PC-3 (cell line): ENCODE data around the gene EXD1. TPM values are rescaled to one million over a fixed set of nuclear protein-coding genes. Genes with fewer than 3 reads are reported as not detected.
"Not testable (repeated sequence)": the region's sequence is repeated elsewhere in the genome, so short reads cannot be mapped to it uniquely, and the experiment has no call there.

Experiments used
- ATAC-seq: fragments of 200-7000 bp; cut with Tn5 transposase; 2 replicates; pipeline ENCODE4 v1.9.1; 2020; ENCODE audit warnings: mild to moderate bottlenecking, moderate library complexity
- BruUV-seq: library from RNA; stranded (reverse); fragments of 400-500 nt; replicated peaks from 2 replicates; lab custom pipeline; 2021; lab: Mats Ljungman, UMichigan
- CTCF ChIA-PET: fragments of 300-600 bp; sonication (Branson Sonifier 250); formaldehyde crosslinking; loops from one replicate; lab custom pipeline; 2022; ENCODE audit warnings: antibody characterized with exemption; lab: Charles Lee
- POLR2A ChIA-PET: fragments of 300-600 bp; sonication (Branson Sonifier 250); formaldehyde crosslinking; loops from one replicate; lab custom pipeline; 2022; ENCODE audit warnings: antibody characterized with exemption; ENCODE audit not compliant: unreplicated experiment; lab: Charles Lee
- DNase-seq: peaks from one replicate; pipeline ENCODE4 v3.0.0-alpha.2; 2015
- H2AFZ ChIP-seq: fragments of 300-600 bp; sonication (generic); 2 replicates; pipeline ENCODE4 v1.6.0; 2016; ENCODE audit warnings: antibody characterized with exemption, low read length
- H3F3A ChIP-seq: fragments of 300-600 bp; sonication (generic); one replicate; pipeline ENCODE4 v1.6.0; 2017; ENCODE audit warnings: antibody characterized with exemption, low read length, control low read depth, mild to moderate bottlenecking; ENCODE audit not compliant: unreplicated experiment
- H3K27ac ChIP-seq: fragments of 300-600 bp; sonication (generic); 2 replicates; pipeline ENCODE4 v1.5.1; 2016; ENCODE audit warnings: mild to moderate bottlenecking, low read length
- H3K27me3 ChIP-seq: fragments of 300-600 bp; sonication (generic); 2 replicates; pipeline ENCODE4 v1.6.1; 2016; ENCODE audit warnings: low read length, mixed read lengths
- H3K36me3 ChIP-seq: fragments of 300-600 bp; sonication (generic); 2 replicates; pipeline ENCODE4 v1.6.1; 2016; ENCODE audit warnings: low read depth, mixed run types, low read length, mixed read lengths
- H3K4me1 ChIP-seq: fragments of 300-600 bp; sonication (generic); 2 replicates; pipeline ENCODE4 v1.5.1; 2016; ENCODE audit warnings: low read length; ENCODE audit not compliant: insufficient read depth
- H3K4me2 ChIP-seq: fragments of 300-600 bp; sonication (generic); 2 replicates; pipeline ENCODE4 v1.6.0; 2016; ENCODE audit warnings: low read length
- H3K4me3 ChIP-seq: fragments of 300-600 bp; sonication (generic); 2 replicates; pipeline ENCODE4 v1.5.1; 2016; ENCODE audit warnings: mild to moderate bottlenecking, low read length, mixed read lengths
- H3K79me2 ChIP-seq: fragments of 300-600 bp; sonication (generic); 2 replicates; pipeline ENCODE4 v1.6.1; 2017; ENCODE audit warnings: low read length, mixed read lengths
- H3K9ac ChIP-seq: fragments of 300-600 bp; sonication (generic); 2 replicates; pipeline ENCODE4 v1.6.0; 2016; ENCODE audit warnings: mild to moderate bottlenecking, low read length
- H3K9me2 ChIP-seq: fragments of 300-600 bp; sonication (generic); replicated peaks from 2 replicates; pipeline ENCODE4 v1.6.1; 2016; ENCODE audit warnings: mixed run types, low read length, mixed read lengths
- H3K9me3 ChIP-seq: fragments of 300-600 bp; sonication (generic); 2 replicates; pipeline ENCODE4 v1.6.1; 2016; ENCODE audit warnings: low read length, mixed read lengths
- H4K20me1 ChIP-seq: fragments of 300-600 bp; sonication (generic); 2 replicates; pipeline ENCODE4 v1.6.1; 2016; ENCODE audit warnings: low read length, mixed read lengths
- EZH2 ChIP-seq: fragments of 300-600 bp; sonication (generic); IDR thresholded peaks from one replicate; pipeline ENCODE4 v1.6.1; 2017; ENCODE audit warnings: antibody characterized with exemption, mild to moderate bottlenecking, low read length; ENCODE audit not compliant: unreplicated experiment
- EZH2phosphoT487 ChIP-seq: fragments of 300-600 bp; sonication (generic); IDR thresholded peaks from 2 replicates; pipeline ENCODE4 v1.6.1; 2018; ENCODE audit warnings: mild to moderate bottlenecking, antibody characterized with exemption, low read length, borderline replicate concordance
- intact Hi-C: fragments of 100-400 bp; cut with micrococcal nuclease; formaldehyde crosslinking; loops from 2 replicates; pipeline ENCODE4 v1.9.0; 2023
- total RNA-seq: library from RNA; depleted of rRNA; stranded (reverse); fragments of >200 nt; gene quantifications from 2 replicates; pipeline ENCODE4 v1.2.3, GENCODE V29; 2014
- TF ChIP-seq, protein P1 (sequence below): fragments of 300-600 bp; sonication (generic); conservative IDR thresholded peaks from 2 replicates; pipeline ENCODE4 v1.5.1; 2017; ENCODE audit warnings: antibody characterized with exemption, low read depth, mild to moderate bottlenecking, low read length

Gene EXD1
- total RNA-seq, 1 experiment from 2014 or later: not detected

DNA sequence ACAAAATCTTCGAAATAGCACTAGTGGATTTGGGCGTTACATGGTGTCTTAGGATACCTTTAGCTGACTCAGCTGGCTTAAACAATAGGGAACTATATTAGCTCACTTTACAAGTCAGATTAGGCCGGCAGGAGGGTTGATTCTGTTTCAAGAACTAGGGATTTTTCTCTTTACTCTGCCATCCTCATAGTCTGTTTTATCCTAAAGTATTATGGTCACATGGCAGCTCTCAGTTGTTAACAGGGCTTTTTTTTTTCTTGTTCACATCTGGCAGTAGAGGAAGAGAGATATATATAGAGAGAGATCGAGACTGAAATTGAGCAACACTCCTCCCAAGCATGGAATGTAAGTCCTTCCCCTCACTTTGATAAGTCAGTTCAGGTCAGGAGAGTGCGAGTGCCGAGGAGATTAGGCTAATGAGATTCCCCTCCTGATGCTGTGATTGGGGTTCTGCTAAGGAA lies 33.4 kb upstream of the EXD1 start:
- Histone ChIP-seq H3K27ac (no peak overlapping the region), H3K4me3 (no peak overlapping the region), H3K9ac (no peak overlapping the region)

DNA sequence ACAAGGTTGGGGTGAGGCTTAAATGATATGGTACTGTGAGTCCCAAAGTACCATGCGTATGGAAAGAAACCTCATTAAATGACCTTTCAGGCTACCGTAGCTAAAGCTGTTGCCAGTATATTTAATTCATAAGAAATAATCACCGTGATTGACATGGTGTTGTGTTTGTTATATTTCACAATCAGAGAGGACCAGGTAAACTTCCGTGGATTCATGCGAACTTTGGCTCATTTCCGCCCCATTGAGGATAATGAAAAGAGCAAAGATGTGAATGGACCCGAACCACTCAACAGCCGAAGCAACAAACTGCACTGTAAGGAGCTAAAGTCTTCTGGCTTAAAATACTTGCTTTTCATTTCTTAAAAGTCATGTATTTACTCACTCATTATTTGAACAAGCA lies 32.0 kb upstream of the EXD1 start:
- no peaks in the 10 kb centered on the region for H3K79me2 ChIP-seq
- no peak for ATAC-seq
- H3K9me2 ChIP-seq: no peaks in the 10 kb centered on the region
- ChIA-PET POLR2A (no interaction called here), CTCF (no interaction called here)
- no peak overlapping the region for H3K9ac ChIP-seq
- no peaks in the 10 kb centered on the region for H4K20me1 ChIP-seq
- no peaks in the 10 kb centered on the region for H3K27me3 ChIP-seq
- peaks cover 24% of the 10 kb centered on the region for H3K4me1 ChIP-seq
- no peak for DNase-seq
- H3K27ac ChIP-seq: no peak overlapping the region
- no peak overlapping the region for H3K4me2 ChIP-seq
- H2AFZ ChIP-seq: no peak overlapping the region
- intact Hi-C loops: no loop called here
- no peak overlapping the region for H3K4me3 ChIP-seq
- peaks cover 17% of the 10 kb centered on the region; the same call in 1 of the 2 replicates for H3K36me3 ChIP-seq
- BruUV-seq: no TSS peak
- H3K9me3 ChIP-seq: no peaks in the 10 kb centered on the region
- no peaks in the 10 kb centered on the region for H3F3A ChIP-seq
- no peak for TF ChIP-seq EZH2
- TF ChIP-seq, protein P1, sequence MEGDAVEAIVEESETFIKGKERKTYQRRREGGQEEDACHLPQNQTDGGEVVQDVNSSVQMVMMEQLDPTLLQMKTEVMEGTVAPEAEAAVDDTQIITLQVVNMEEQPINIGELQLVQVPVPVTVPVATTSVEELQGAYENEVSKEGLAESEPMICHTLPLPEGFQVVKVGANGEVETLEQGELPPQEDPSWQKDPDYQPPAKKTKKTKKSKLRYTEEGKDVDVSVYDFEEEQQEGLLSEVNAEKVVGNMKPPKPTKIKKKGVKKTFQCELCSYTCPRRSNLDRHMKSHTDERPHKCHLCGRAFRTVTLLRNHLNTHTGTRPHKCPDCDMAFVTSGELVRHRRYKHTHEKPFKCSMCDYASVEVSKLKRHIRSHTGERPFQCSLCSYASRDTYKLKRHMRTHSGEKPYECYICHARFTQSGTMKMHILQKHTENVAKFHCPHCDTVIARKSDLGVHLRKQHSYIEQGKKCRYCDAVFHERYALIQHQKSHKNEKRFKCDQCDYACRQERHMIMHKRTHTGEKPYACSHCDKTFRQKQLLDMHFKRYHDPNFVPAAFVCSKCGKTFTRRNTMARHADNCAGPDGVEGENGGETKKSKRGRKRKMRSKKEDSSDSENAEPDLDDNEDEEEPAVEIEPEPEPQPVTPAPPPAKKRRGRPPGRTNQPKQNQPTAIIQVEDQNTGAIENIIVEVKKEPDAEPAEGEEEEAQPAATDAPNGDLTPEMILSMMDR: no peak
- no peak for TF ChIP-seq EZH2phosphoT487

More for the DNA sequence above, 33.4 kb upstream of the EXD1 start:
- no peak for DNase-seq
- no TSS peak for BruUV-seq
- no peak overlapping the region for H3K4me2 ChIP-seq
- no peaks in the 10 kb centered on the region for H4K20me1 ChIP-seq
- TF ChIP-seq EZH2phosphoT487: no peak
- TF ChIP-seq, protein P1: no peak
- no peak for TF ChIP-seq EZH2
- H2AFZ ChIP-seq: no peak overlapping the region
- intact Hi-C loops: no loop called here
- H3K9me3 ChIP-seq: no peaks in the 10 kb centered on the region
- peaks cover 12% of the 10 kb centered on the region for H3K4me1 ChIP-seq
- POLR2A ChIA-PET: no interaction called here
- H3K36me3 ChIP-seq: peaks cover 13% of the 10 kb centered on the region; the same call in 1 of the 2 replicates
- no peaks in the 10 kb centered on the region for H3K27me3 ChIP-seq
- no peaks in the 10 kb centered on the region for H3K79me2 ChIP-seq
- H3F3A ChIP-seq: no peaks in the 10 kb centered on the region
- CTCF ChIA-PET: no interaction called here
- no peak for ATAC-seq
- no peaks in the 10 kb centered on the region for H3K9me2 ChIP-seq

DNA sequence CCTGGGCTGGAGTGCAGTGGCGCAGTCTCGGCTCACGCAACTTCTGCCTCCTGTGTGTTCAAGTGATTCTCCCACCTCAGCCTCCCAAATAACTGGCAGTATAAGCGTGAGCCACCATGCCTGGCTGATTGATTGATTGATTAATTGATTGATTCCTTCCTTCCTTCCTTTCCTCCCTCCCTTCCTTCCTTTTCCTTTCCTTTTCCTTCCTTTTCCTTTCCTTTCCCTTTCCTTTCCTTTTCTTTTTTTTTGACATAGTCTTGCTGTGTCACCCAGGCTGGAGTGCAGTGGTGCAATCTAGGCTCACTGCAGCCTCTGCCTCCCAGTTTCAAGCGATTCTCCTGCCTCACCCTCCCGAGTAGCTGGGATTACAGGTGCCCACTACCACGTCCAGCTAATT lies 30.4 kb upstream of the EXD1 start:
- peaks cover 12% of the 10 kb centered on the region; the same call in 1 of the 2 replicates for H3K36me3 ChIP-seq
- H3K9ac ChIP-seq, H3K27me3 ChIP-seq, ATAC-seq, H3K79me2 ChIP-seq, H2AFZ ChIP-seq, intact Hi-C loops, DNase-seq, H3K9me2 ChIP-seq, H3K4me3 ChIP-seq, H3F3A ChIP-seq, BruUV-seq, H3K27ac ChIP-seq, CTCF ChIA-PET, H4K20me1 ChIP-seq, H3K4me2 ChIP-seq, H3K9me3 ChIP-seq: not testable (repeated sequence)
- peaks cover 36% of the 10 kb centered on the region for H3K4me1 ChIP-seq
- POLR2A ChIA-PET: interaction anchor here (0.6 kb wide), 1 partner anchor 25 kb away, joined by 3 read pairs; no protein-coding TSS in a partner anchor
